A549 treated with ZK216348 at 1 μM for 4 hours (cell line): ENCODE results near the gene COL1A1. TPM values are rescaled to one million over a fixed set of nuclear protein-coding genes. Genes with fewer than 3 reads are reported as not detected.

Experiments used
- total RNA-seq: library from RNA; stranded (reverse); fragments of 200-300 nt; extraction: Qiagen RNA extraction; gene quantifications from 5 replicates; pipeline ENCODE4 v1.2.3, GENCODE V29; 2022; ENCODE audit warnings: low read depth

Gene COL1A1
- total RNA-seq: 4.5 to 10.2 TPM (median 8.2 TPM) in 5 replicates

DNA sequence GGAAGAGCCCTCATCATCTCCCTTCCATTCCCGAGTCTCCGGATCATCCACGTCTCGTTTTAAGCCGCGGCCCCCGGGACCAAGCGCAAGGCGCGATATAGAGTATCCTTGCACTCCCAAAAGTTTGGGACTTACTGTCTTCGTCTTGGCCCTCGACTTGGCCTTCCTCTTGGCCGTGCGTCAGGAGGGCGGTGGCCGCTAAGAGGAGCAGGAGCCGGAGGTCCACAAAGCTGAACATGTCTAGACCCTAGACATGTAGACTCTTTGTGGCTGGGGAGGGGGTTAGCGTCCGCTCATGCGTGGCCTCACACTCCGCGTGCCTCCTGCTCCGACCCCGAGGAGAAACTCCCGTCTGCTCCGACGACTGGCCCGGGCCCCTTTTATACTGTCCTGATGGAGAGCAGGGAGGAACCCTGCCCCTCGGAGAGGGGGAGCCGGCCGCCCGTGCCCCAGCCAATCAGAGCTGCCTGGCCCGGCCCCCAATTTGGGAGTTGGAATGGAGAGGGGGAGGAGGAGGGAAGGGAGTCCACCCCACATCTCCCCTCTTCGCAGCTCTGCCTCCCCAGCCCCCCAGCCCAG, at the start of gene COL1A1:
Gene COL1A1 (minus strand): TSS at position 356 of the 579 bp plus-strand sequence. CDS start 118 bp downstream, at position 238.

GRCh38 chr17:50165867-50166517, 35.4 kb downstream of the COL1A1 start, which contains the start of gene SGCA:
TSS of gene SGCA (plus strand) at chr17:50166005. CDS start at chr17:50166041, 36 bp downstream.

GRCh38 chr17:50150354-50151040, 50.9 kb downstream of the COL1A1 start, which contains the start of gene PPP1R9B:
TSS of gene PPP1R9B (minus strand) at chr17:50150677. CDS start at chr17:50150513, 164 bp downstream.

Other genes starting within 250 kb of the COL1A1 start
- 1.9 to 4.5 TPM (median 3.5 TPM) in 5 replicates for gene DLX4, start 232.4 kb downstream of the COL1A1 start, total RNA-seq
- gene DLX3, start 206.4 kb downstream of the COL1A1 start, total RNA-seq: 0.07 to 0.12 TPM (median 0.07 TPM) in 3 of 5 replicates, not detected in the others
- gene ITGA3, start 145.5 kb downstream of the COL1A1 start, total RNA-seq: 314 to 512 TPM (median 475 TPM) in 5 replicates
- gene PDK2, start 106.3 kb downstream of the COL1A1 start, total RNA-seq: 13.8 to 22.5 TPM (median 18.4 TPM) in 5 replicates
- 0.37 to 0.61 TPM (median 0.51 TPM) in 5 replicates for gene SAMD14, start 71.5 kb downstream of the COL1A1 start, total RNA-seq
- gene PPP1R9B, start 51.0 kb downstream of the COL1A1 start, total RNA-seq: 35.3 to 62.2 TPM (median 57.5 TPM) in 5 replicates
- 0.95 to 1.6 TPM (median 1.2 TPM) in 5 replicates for gene SGCA, start 35.6 kb downstream of the COL1A1 start, total RNA-seq
- 18.3 to 24.2 TPM (median 20.8 TPM) in 5 replicates for gene TMEM92, start 72.8 kb upstream of the COL1A1 start, total RNA-seq
- 14.3 to 25.7 TPM (median 23.4 TPM) in 5 replicates for gene XYLT2, start 144.5 kb upstream of the COL1A1 start, total RNA-seq
- 135 to 161 TPM (median 145 TPM) in 5 replicates for gene MRPL27, start 171.6 kb upstream of the COL1A1 start, total RNA-seq
- gene EME1, start 171.6 kb upstream of the COL1A1 start, total RNA-seq: 14.1 to 17.0 TPM (median 15.3 TPM) in 5 replicates
- gene LRRC59, start 195.9 kb upstream of the COL1A1 start, total RNA-seq: 228 to 243 TPM (median 236 TPM) in 5 replicates
- 11.3 to 16.0 TPM (median 13.0 TPM) in 5 replicates for gene ACSF2, start 224.6 kb upstream of the COL1A1 start, total RNA-seq